H1 (cell line): ENCODE data around the gene CDCA5. TPM values are rescaled to one million over a fixed set of nuclear protein-coding genes. Genes with fewer than 3 reads are reported as not detected.

Experiments
- BCL11A ChIP-seq, 2 experiments: IDR thresholded peaks; one replicate each; pipeline ENCODE4 v1.6.1; 2011; ENCODE audit warnings: low read depth in 2 of 2, low read length in 2 of 2, mild to moderate bottlenecking in 2 of 2
- CBX8 ChIP-seq: fragments of 300-800, 300-1000 bp; sonication (generic); IDR thresholded peaks from 2 replicates; pipeline ENCODE4 v1.7.1; 2016; ENCODE audit warnings: low read depth, low read length, borderline replicate concordance
- KDM1A ChIP-seq: fragments of 200-600, 300-600 bp; sonication (generic); IDR thresholded peaks from 2 replicates; pipeline ENCODE4 v1.7.1; 2016; ENCODE audit warnings: mild to moderate bottlenecking, low read length, borderline replicate concordance
- KDM5A ChIP-seq: fragments of 200-600 bp; IDR thresholded peaks from 2 replicates; pipeline ENCODE4 v1.7.1; 2012; ENCODE audit warnings: mild to moderate bottlenecking, low read length, inconsistent platforms, mixed read lengths
- PHF8 ChIP-seq: fragments of 200-600 bp; sonication (generic); conservative IDR thresholded peaks from 2 replicates; pipeline ENCODE4 v1.7.1; 2012; ENCODE audit warnings: low read depth, mild to moderate bottlenecking, inconsistent platforms, low read length, moderate library complexity
- POLR2AphosphoS5 ChIP-seq: IDR thresholded peaks from 2 replicates; pipeline ENCODE4 v1.6.1; 2011; ENCODE audit warnings: low read depth, low read length
- RNF2 ChIP-seq: fragments of 200-900, 300-1000 bp; sonication (generic); IDR thresholded peaks from 2 replicates; pipeline ENCODE4 v1.7.1; 2016; ENCODE audit warnings: borderline replicate concordance, low read depth, mild to moderate bottlenecking, antibody characterized with exemption, low read length; ENCODE audit not compliant: poor library complexity, severe bottlenecking; ENCODE audit errors: missing control alignments
- SP2 ChIP-seq: IDR thresholded peaks from 2 replicates; pipeline ENCODE4 v1.6.1; 2012; ENCODE audit warnings: mild to moderate bottlenecking, low read length, inconsistent platforms
- TEAD4 ChIP-seq: IDR thresholded peaks from 2 replicates; pipeline ENCODE4 v1.6.1; 2012; ENCODE audit warnings: low read depth, low read length, inconsistent platforms, mixed read lengths
- polyA plus RNA-seq, 7 experiments: library from polyadenylated mRNA; depleted of rRNA in 3 of 7; stranded (reverse) in 5 of 7; unstranded in 2 of 7; fragments of >200 nt in 5 of 7; fragments of 200-250 nt in 2 of 7; gene quantifications; 1 replicate in 5 of 7; 2 replicates in 1 of 7; 4 replicates in 1 of 7; pipeline versions ENCODE4 v1.2.1 to v1.2.3, GENCODE V29; 2011 to 2013; ENCODE audit warnings: missing spikeins in 2 of 7, mixed read lengths in 2 of 7
- total RNA-seq: library from RNA; stranded (reverse); fragmentation: NEBNext Ultra II Directional; extraction: Animal tissue kit (Norgen Biotek cat#: 25700); gene quantifications from 2 replicates; pipeline ENCODE4 v1.2.1, GENCODE V29; 2021
- TF ChIP-seq, protein P1 (sequence below): fragments of 300-600 bp; sonication (generic); IDR thresholded peaks from 2 replicates; pipeline ENCODE4 v1.7.1; 2012; ENCODE audit warnings: low read length, moderate library complexity, mild to moderate bottlenecking, inconsistent platforms; ENCODE audit not compliant: insufficient replicate concordance
- TF ChIP-seq, protein P2 (sequence below): IDR thresholded peaks from 2 replicates; pipeline ENCODE4 v1.6.1; 2012; ENCODE audit warnings: inconsistent platforms

The CDCA5 gene
- total and polyA plus RNA-seq, 2 of the 8 experiments (the other 6 are each of a cell fraction or from before 2014, with no cell fraction given) = 39.2 to 87.0 TPM

GRCh38 chr11:65057526-65057925 lies 26.3 kb downstream of the CDCA5 start (continued):
- TF ChIP-seq, protein P1, sequence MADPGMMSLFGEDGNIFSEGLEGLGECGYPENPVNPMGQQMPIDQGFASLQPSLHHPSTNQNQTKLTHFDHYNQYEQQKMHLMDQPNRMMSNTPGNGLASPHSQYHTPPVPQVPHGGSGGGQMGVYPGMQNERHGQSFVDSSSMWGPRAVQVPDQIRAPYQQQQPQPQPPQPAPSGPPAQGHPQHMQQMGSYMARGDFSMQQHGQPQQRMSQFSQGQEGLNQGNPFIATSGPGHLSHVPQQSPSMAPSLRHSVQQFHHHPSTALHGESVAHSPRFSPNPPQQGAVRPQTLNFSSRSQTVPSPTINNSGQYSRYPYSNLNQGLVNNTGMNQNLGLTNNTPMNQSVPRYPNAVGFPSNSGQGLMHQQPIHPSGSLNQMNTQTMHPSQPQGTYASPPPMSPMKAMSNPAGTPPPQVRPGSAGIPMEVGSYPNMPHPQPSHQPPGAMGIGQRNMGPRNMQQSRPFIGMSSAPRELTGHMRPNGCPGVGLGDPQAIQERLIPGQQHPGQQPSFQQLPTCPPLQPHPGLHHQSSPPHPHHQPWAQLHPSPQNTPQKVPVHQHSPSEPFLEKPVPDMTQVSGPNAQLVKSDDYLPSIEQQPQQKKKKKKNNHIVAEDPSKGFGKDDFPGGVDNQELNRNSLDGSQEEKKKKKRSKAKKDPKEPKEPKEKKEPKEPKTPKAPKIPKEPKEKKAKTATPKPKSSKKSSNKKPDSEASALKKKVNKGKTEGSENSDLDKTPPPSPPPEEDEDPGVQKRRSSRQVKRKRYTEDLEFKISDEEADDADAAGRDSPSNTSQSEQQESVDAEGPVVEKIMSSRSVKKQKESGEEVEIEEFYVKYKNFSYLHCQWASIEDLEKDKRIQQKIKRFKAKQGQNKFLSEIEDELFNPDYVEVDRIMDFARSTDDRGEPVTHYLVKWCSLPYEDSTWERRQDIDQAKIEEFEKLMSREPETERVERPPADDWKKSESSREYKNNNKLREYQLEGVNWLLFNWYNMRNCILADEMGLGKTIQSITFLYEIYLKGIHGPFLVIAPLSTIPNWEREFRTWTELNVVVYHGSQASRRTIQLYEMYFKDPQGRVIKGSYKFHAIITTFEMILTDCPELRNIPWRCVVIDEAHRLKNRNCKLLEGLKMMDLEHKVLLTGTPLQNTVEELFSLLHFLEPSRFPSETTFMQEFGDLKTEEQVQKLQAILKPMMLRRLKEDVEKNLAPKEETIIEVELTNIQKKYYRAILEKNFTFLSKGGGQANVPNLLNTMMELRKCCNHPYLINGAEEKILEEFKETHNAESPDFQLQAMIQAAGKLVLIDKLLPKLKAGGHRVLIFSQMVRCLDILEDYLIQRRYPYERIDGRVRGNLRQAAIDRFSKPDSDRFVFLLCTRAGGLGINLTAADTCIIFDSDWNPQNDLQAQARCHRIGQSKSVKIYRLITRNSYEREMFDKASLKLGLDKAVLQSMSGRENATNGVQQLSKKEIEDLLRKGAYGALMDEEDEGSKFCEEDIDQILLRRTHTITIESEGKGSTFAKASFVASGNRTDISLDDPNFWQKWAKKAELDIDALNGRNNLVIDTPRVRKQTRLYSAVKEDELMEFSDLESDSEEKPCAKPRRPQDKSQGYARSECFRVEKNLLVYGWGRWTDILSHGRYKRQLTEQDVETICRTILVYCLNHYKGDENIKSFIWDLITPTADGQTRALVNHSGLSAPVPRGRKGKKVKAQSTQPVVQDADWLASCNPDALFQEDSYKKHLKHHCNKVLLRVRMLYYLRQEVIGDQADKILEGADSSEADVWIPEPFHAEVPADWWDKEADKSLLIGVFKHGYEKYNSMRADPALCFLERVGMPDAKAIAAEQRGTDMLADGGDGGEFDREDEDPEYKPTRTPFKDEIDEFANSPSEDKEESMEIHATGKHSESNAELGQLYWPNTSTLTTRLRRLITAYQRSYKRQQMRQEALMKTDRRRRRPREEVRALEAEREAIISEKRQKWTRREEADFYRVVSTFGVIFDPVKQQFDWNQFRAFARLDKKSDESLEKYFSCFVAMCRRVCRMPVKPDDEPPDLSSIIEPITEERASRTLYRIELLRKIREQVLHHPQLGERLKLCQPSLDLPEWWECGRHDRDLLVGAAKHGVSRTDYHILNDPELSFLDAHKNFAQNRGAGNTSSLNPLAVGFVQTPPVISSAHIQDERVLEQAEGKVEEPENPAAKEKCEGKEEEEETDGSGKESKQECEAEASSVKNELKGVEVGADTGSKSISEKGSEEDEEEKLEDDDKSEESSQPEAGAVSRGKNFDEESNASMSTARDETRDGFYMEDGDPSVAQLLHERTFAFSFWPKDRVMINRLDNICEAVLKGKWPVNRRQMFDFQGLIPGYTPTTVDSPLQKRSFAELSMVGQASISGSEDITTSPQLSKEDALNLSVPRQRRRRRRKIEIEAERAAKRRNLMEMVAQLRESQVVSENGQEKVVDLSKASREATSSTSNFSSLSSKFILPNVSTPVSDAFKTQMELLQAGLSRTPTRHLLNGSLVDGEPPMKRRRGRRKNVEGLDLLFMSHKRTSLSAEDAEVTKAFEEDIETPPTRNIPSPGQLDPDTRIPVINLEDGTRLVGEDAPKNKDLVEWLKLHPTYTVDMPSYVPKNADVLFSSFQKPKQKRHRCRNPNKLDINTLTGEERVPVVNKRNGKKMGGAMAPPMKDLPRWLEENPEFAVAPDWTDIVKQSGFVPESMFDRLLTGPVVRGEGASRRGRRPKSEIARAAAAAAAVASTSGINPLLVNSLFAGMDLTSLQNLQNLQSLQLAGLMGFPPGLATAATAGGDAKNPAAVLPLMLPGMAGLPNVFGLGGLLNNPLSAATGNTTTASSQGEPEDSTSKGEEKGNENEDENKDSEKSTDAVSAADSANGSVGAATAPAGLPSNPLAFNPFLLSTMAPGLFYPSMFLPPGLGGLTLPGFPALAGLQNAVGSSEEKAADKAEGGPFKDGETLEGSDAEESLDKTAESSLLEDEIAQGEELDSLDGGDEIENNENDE = no peak
- TF ChIP-seq PHF8 = no peak
- TF ChIP-seq, protein P2, sequence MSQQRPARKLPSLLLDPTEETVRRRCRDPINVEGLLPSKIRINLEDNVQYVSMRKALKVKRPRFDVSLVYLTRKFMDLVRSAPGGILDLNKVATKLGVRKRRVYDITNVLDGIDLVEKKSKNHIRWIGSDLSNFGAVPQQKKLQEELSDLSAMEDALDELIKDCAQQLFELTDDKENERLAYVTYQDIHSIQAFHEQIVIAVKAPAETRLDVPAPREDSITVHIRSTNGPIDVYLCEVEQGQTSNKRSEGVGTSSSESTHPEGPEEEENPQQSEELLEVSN = no peak
- no peak for TF ChIP-seq BCL11A (IDR thresholded peaks at IDR 0.05; ENCODE audit: low read depth in 2 of 2, low read length in 2 of 2)
- TF ChIP-seq KDM1A = no peak
- no peak for TF ChIP-seq RNF2
- no peak for TF ChIP-seq POLR2AphosphoS5
- TF ChIP-seq KDM5A = no peak
- TF ChIP-seq TEAD4 = no peak
- TF ChIP-seq CBX8 = no peak
- no peak for TF ChIP-seq SP2
